SK-N-SH treated with all-trans-retinoic acid at 6 μM for 48 hours (cell line): ENCODE results near the gene MRPS22.

Experiments used
- ARNTL ChIP-seq: fragments of 450-650 bp; formaldehyde crosslinking; IDR thresholded peaks from 2 replicates; pipeline ENCODE4 v1.5.0; 2020; ENCODE audit warnings: low read depth, mild to moderate bottlenecking, moderate library complexity, borderline replicate concordance
- PPARA ChIP-seq: fragments of 250-450 bp; sonication (Bioruptor Pico); IDR thresholded peaks from 2 replicates; pipeline ENCODE4 v1.5.0; 2020; ENCODE audit warnings: mild to moderate bottlenecking, borderline replicate concordance
- RARB ChIP-seq: fragments of 250-450 bp; sonication (Bioruptor Pico); IDR thresholded peaks from 2 replicates; pipeline ENCODE4 v1.8.0; 2021; ENCODE audit warnings: mild to moderate bottlenecking, moderate library complexity
- TOX ChIP-seq: fragments of 250-450 bp; sonication (Bioruptor Pico); IDR thresholded peaks from 2 replicates; pipeline ENCODE4 v1.8.0; 2021; ENCODE audit warnings: mild to moderate bottlenecking, moderate library complexity, borderline replicate concordance
- TF ChIP-seq, protein P1 (sequence below): fragments of 250-450 bp; sonication (Bioruptor Pico); IDR thresholded peaks from 2 replicates; pipeline ENCODE4 v1.5.0; 2020; ENCODE audit warnings: mild to moderate bottlenecking, moderate library complexity

DNA sequence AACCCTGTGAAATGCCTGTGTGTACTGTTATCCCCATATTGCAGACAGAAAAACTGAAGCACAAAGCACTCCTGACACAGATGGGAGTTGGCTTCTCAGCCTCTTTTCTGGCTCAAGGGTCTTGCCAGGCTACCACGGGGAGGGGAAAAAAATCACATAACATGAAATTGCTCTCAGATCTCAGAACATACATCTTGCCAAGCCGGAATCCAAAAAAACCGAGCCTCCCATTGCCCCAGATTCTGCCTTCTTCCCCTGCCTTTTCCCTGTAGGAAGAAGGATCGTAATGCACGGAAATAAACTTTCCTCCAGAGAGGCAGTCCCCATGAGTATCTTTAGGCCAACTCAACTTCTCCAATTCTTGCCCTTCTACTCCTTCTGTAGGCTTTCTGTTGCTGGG lies 16.6 kb upstream of the MRPS22 start:
- TF ChIP-seq PPARA (CRISPR knock-in tag) (no peak), ARNTL (CRISPR knock-in tag) (no peak), RARB (CRISPR knock-in tag) (no peak), TOX (CRISPR knock-in tag) (no peak)
- TF ChIP-seq, protein P1, sequence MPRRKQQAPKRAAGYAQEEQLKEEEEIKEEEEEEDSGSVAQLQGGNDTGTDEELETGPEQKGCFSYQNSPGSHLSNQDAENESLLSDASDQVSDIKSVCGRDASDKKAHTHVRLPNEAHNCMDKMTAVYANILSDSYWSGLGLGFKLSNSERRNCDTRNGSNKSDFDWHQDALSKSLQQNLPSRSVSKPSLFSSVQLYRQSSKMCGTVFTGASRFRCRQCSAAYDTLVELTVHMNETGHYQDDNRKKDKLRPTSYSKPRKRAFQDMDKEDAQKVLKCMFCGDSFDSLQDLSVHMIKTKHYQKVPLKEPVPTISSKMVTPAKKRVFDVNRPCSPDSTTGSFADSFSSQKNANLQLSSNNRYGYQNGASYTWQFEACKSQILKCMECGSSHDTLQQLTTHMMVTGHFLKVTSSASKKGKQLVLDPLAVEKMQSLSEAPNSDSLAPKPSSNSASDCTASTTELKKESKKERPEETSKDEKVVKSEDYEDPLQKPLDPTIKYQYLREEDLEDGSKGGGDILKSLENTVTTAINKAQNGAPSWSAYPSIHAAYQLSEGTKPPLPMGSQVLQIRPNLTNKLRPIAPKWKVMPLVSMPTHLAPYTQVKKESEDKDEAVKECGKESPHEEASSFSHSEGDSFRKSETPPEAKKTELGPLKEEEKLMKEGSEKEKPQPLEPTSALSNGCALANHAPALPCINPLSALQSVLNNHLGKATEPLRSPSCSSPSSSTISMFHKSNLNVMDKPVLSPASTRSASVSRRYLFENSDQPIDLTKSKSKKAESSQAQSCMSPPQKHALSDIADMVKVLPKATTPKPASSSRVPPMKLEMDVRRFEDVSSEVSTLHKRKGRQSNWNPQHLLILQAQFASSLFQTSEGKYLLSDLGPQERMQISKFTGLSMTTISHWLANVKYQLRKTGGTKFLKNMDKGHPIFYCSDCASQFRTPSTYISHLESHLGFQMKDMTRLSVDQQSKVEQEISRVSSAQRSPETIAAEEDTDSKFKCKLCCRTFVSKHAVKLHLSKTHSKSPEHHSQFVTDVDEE (CRISPR knock-in tag) = no peak
